ENCODE results near the gene ZMYND15.
"Not testable (repeated sequence)": the region's sequence is repeated elsewhere in the genome, so short reads cannot be mapped to it uniquely, and the experiment has no call there.

Gene ZMYND15

GRCh38 chr17:4704991-4705390 lies 34.6 kb upstream of the ZMYND15 start:
- Histone ChIP-seq H3K4me3 (ENCODE audit: low read depth in 1 of 2, low read length in 2 of 2) (peak overlapping the region in 1 of 2 donors; percentile 97), H3K36me3 (ENCODE audit: control insufficient read depth in 1 of 2, insufficient read depth in 2 of 2, low read length in 2 of 2) (no peaks in the 10 kb centered on the region), H3K9me3 (ENCODE audit: control insufficient read depth in 1 of 2, low read length in 2 of 2) (no peaks in the 10 kb centered on the region), H3K4me1 (ENCODE audit: control insufficient read depth in 1 of 2, insufficient read depth in 2 of 2, low read length in 2 of 2) (peaks cover 0 to 19% of the 10 kb centered on the region in 2 donors), H3K27me3 (ENCODE audit: low read depth, low read length) (no peaks in the 10 kb centered on the region), H3K27ac (ENCODE audit: low read length) (no peak overlapping the region)

GRCh38 chr17:4706121-4706520 lies 33.5 kb upstream of the ZMYND15 start:
- H3K27ac ChIP-seq (ENCODE audit: low read length): no peak overlapping the region
- peaks cover 0 to 22% of the 10 kb centered on the region in 2 donors for H3K4me1 ChIP-seq (ENCODE audit: control insufficient read depth in 1 of 2, insufficient read depth in 2 of 2, low read length in 2 of 2)
- no peaks in the 10 kb centered on the region for H3K27me3 ChIP-seq (ENCODE audit: low read depth, low read length)
- H3K36me3 ChIP-seq (ENCODE audit: control insufficient read depth in 1 of 2, insufficient read depth in 2 of 2, low read length in 2 of 2): no peaks in the 10 kb centered on the region
- H3K9me3 ChIP-seq (ENCODE audit: control insufficient read depth in 1 of 2, low read length in 2 of 2): no peaks in the 10 kb centered on the region
- no peak overlapping the region for H3K4me3 ChIP-seq (ENCODE audit: low read depth in 1 of 2, low read length in 2 of 2)

GRCh38 chr17:4708436-4708835 lies 31.2 kb upstream of the ZMYND15 start:
- no peaks in the 10 kb centered on the region for H3K27me3 ChIP-seq (ENCODE audit: low read depth, low read length)
- H3K9me3 ChIP-seq (ENCODE audit: control insufficient read depth in 1 of 2, low read length in 2 of 2): no peaks in the 10 kb centered on the region
- H3K4me1 ChIP-seq (ENCODE audit: control insufficient read depth in 1 of 2, insufficient read depth in 2 of 2, low read length in 2 of 2): peaks cover 11 to 16% of the 10 kb centered on the region in 2 donors
- no peak overlapping the region for H3K27ac ChIP-seq (ENCODE audit: low read length)
- no peak overlapping the region for H3K4me3 ChIP-seq (ENCODE audit: low read depth in 1 of 2, low read length in 2 of 2)
- no peaks in the 10 kb centered on the region for H3K36me3 ChIP-seq (ENCODE audit: control insufficient read depth in 1 of 2, insufficient read depth in 2 of 2, low read length in 2 of 2)

- Histone ChIP-seq H3K36me3 (ENCODE audit: control insufficient read depth in 1 of 2, insufficient read depth in 2 of 2, low read length in 2 of 2) (no peaks in the 10 kb centered on the region), H3K4me1 (ENCODE audit: control insufficient read depth in 1 of 2, insufficient read depth in 2 of 2, low read length in 2 of 2) (peaks cover 11 to 16% of the 10 kb centered on the region in 2 donors), H3K27ac (ENCODE audit: low read length) (peak within 1 kb of the TSS; percentile 73), H3K9me3 (ENCODE audit: control insufficient read depth in 1 of 2, low read length in 2 of 2) (no peaks in the 10 kb centered on the region), H3K27me3 (ENCODE audit: low read depth, low read length) (no peaks in the 10 kb centered on the region), H3K4me3 (ENCODE audit: low read depth in 1 of 2, low read length in 2 of 2) (peak within 1 kb of the TSS; percentile 53 to 82)
Observed at GRCh38 chr17:4709794-4710692, 29.6 kb upstream of the ZMYND15 start, which contains the start of gene ARRB2. TSS of gene ARRB2 (plus strand) at chr17:4710632. CDS start at chr17:4710722, 90 bp downstream.

- H3K36me3 ChIP-seq (ENCODE audit: control insufficient read depth in 1 of 2, insufficient read depth in 2 of 2, low read length in 2 of 2): peaks cover 0 to 2% of the 10 kb centered on the region in 2 donors
- peaks cover 11 to 16% of the 10 kb centered on the region in 2 donors for H3K4me1 ChIP-seq (ENCODE audit: control insufficient read depth in 1 of 2, insufficient read depth in 2 of 2, low read length in 2 of 2)
- H3K4me3 ChIP-seq (ENCODE audit: low read depth in 1 of 2, low read length in 2 of 2): peak overlapping the region; percentile 45 to 82
- H3K27ac ChIP-seq (ENCODE audit: low read length): peak overlapping the region; percentile 73
- no peaks in the 10 kb centered on the region for H3K27me3 ChIP-seq (ENCODE audit: low read depth, low read length)
- H3K9me3 ChIP-seq (ENCODE audit: control insufficient read depth in 1 of 2, low read length in 2 of 2): no peaks in the 10 kb centered on the region
Observed at GRCh38 chr17:4710693-4711634, 28.7 kb upstream of the ZMYND15 start.

GRCh38 chr17:4711661-4712181 lies 27.9 kb upstream of the ZMYND15 start:
- H3K36me3 ChIP-seq (ENCODE audit: control insufficient read depth in 1 of 2, insufficient read depth in 2 of 2, low read length in 2 of 2): peaks cover 0 to 4% of the 10 kb centered on the region in 2 donors
- H3K4me3 ChIP-seq (ENCODE audit: low read depth in 1 of 2, low read length in 2 of 2): peak overlapping the region; percentile 45 to 82
- H3K27me3 ChIP-seq (ENCODE audit: low read depth, low read length): no peaks in the 10 kb centered on the region
- H3K9me3 ChIP-seq (ENCODE audit: control insufficient read depth in 1 of 2, low read length in 2 of 2): no peaks in the 10 kb centered on the region
- peaks cover 11 to 16% of the 10 kb centered on the region in 2 donors for H3K4me1 ChIP-seq (ENCODE audit: control insufficient read depth in 1 of 2, insufficient read depth in 2 of 2, low read length in 2 of 2)
- H3K27ac ChIP-seq (ENCODE audit: low read length): peak overlapping the region; percentile 73

GRCh38 chr17:4712526-4712925 lies 27.1 kb upstream of the ZMYND15 start:
- no peaks in the 10 kb centered on the region for H3K27me3 ChIP-seq (ENCODE audit: low read depth, low read length)
- H3K4me3 ChIP-seq (ENCODE audit: low read depth in 1 of 2, low read length in 2 of 2): peak overlapping the region; percentile 45 to 82
- H3K27ac ChIP-seq (ENCODE audit: low read length): peak overlapping the region; percentile 73
- H3K36me3 ChIP-seq (ENCODE audit: control insufficient read depth in 1 of 2, insufficient read depth in 2 of 2, low read length in 2 of 2): peaks cover 5 to 10% of the 10 kb centered on the region in 2 donors
- H3K4me1 ChIP-seq (ENCODE audit: control insufficient read depth in 1 of 2, insufficient read depth in 2 of 2, low read length in 2 of 2): peaks cover 11 to 16% of the 10 kb centered on the region in 2 donors
- no peaks in the 10 kb centered on the region for H3K9me3 ChIP-seq (ENCODE audit: control insufficient read depth in 1 of 2, low read length in 2 of 2)

GRCh38 chr17:4714340-4715062 lies 25.1 kb upstream of the ZMYND15 start:
- not testable (repeated sequence) for H3K9me3 ChIP-seq (ENCODE audit: control insufficient read depth in 1 of 2, low read length in 2 of 2); H3K27ac ChIP-seq (ENCODE audit: low read length); H3K27me3 ChIP-seq (ENCODE audit: low read depth, low read length)
- peaks cover 11 to 16% of the 10 kb centered on the region in 2 donors for H3K4me1 ChIP-seq (ENCODE audit: control insufficient read depth in 1 of 2, insufficient read depth in 2 of 2, low read length in 2 of 2)
- peak overlapping the region in 1 of 2 donors; percentile 22 for H3K4me3 ChIP-seq (ENCODE audit: low read depth in 1 of 2, low read length in 2 of 2)
- H3K36me3 ChIP-seq (ENCODE audit: control insufficient read depth in 1 of 2, insufficient read depth in 2 of 2, low read length in 2 of 2): peaks cover 12 to 20% of the 10 kb centered on the region in 2 donors

GRCh38 chr17:4715063-4715744 lies 24.4 kb upstream of the ZMYND15 start:
- H3K27ac ChIP-seq (ENCODE audit: low read length): peak overlapping the region; percentile 4
- H3K27me3 ChIP-seq (ENCODE audit: low read depth, low read length): no peaks in the 10 kb centered on the region
- no peaks in the 10 kb centered on the region for H3K9me3 ChIP-seq (ENCODE audit: control insufficient read depth in 1 of 2, low read length in 2 of 2)
- H3K36me3 ChIP-seq (ENCODE audit: control insufficient read depth in 1 of 2, insufficient read depth in 2 of 2, low read length in 2 of 2): peaks cover 17 to 20% of the 10 kb centered on the region in 2 donors
- peaks cover 13 to 16% of the 10 kb centered on the region in 2 donors for H3K4me1 ChIP-seq (ENCODE audit: control insufficient read depth in 1 of 2, insufficient read depth in 2 of 2, low read length in 2 of 2)
- H3K4me3 ChIP-seq (ENCODE audit: low read depth in 1 of 2, low read length in 2 of 2): peak overlapping the region in 1 of 2 donors; percentile 22

- Histone ChIP-seq H3K27me3 (ENCODE audit: low read depth, low read length) (no peaks in the 10 kb centered on the region), H3K4me1 (ENCODE audit: control insufficient read depth in 1 of 2, insufficient read depth in 2 of 2, low read length in 2 of 2) (peaks cover 10 to 16% of the 10 kb centered on the region in 2 donors), H3K36me3 (ENCODE audit: control insufficient read depth in 1 of 2, insufficient read depth in 2 of 2, low read length in 2 of 2) (peaks cover 17 to 20% of the 10 kb centered on the region in 2 donors), H3K9me3 (ENCODE audit: control insufficient read depth in 1 of 2, low read length in 2 of 2) (no peaks in the 10 kb centered on the region), H3K27ac (ENCODE audit: low read length) (no peak overlapping the region), H3K4me3 (ENCODE audit: low read depth in 1 of 2, low read length in 2 of 2) (no peak overlapping the region)
Observed at GRCh38 chr17:4716081-4716480, 23.6 kb upstream of the ZMYND15 start.

All from muscle layer of duodenum (tissue), 2 donors.